HL-60 (cell line): Measurements from ENCODE around the gene TICAM1.
"Not testable (repeated sequence)": the region's sequence is repeated elsewhere in the genome, so short reads cannot be mapped to it uniquely, and the experiment has no call there.

ENCODE experiments used
- GABPA ChIP-seq: IDR thresholded peaks from 2 replicates; pipeline ENCODE4 v1.6.1; 2012; ENCODE audit warnings: low read depth
- POLR2AphosphoS5 ChIP-seq: IDR thresholded peaks from 2 replicates; pipeline ENCODE4 v1.6.1; 2012; ENCODE audit warnings: low read depth
- SPI1 ChIP-seq: IDR thresholded peaks from 2 replicates; pipeline ENCODE4 v1.6.1; 2012; ENCODE audit warnings: low read depth, mild to moderate bottlenecking, borderline replicate concordance
- TF ChIP-seq, protein P1 (sequence below): IDR thresholded peaks from one replicate; pipeline ENCODE4 v1.5.1; 2011; ENCODE audit warnings: low read length, control low read depth, inconsistent platforms; ENCODE audit not compliant: insufficient read depth
- TF ChIP-seq, protein P2 (sequence below): IDR thresholded peaks from 2 replicates; pipeline ENCODE4 v1.6.1; 2012; ENCODE audit warnings: low read depth; ENCODE audit not compliant: insufficient replicate concordance

DNA sequence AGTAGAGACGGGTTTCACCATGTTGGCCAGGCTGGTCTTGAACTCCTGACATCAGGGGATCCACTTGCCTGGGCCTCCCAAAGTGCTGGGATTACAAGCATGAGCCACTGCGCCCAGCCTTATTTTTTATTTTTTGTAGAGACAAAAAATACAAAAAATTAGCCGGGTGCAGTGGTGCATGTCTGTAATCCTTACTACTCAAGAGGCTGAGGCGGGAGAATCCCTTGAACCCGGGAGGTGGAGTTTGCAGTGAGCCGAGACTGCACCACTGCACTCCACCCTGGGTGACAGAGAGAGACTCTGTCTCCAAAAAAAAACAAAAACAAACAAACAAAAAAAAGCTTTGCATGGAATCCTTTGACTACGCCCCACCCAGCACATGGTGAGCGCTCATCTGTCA, 22.0 kb upstream of the TICAM1 start:
- TF ChIP-seq, protein P1, sequence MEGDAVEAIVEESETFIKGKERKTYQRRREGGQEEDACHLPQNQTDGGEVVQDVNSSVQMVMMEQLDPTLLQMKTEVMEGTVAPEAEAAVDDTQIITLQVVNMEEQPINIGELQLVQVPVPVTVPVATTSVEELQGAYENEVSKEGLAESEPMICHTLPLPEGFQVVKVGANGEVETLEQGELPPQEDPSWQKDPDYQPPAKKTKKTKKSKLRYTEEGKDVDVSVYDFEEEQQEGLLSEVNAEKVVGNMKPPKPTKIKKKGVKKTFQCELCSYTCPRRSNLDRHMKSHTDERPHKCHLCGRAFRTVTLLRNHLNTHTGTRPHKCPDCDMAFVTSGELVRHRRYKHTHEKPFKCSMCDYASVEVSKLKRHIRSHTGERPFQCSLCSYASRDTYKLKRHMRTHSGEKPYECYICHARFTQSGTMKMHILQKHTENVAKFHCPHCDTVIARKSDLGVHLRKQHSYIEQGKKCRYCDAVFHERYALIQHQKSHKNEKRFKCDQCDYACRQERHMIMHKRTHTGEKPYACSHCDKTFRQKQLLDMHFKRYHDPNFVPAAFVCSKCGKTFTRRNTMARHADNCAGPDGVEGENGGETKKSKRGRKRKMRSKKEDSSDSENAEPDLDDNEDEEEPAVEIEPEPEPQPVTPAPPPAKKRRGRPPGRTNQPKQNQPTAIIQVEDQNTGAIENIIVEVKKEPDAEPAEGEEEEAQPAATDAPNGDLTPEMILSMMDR = not testable (repeated sequence)
- not testable (repeated sequence) for TF ChIP-seq POLR2AphosphoS5, GABPA, SPI1
- TF ChIP-seq, protein P2, sequence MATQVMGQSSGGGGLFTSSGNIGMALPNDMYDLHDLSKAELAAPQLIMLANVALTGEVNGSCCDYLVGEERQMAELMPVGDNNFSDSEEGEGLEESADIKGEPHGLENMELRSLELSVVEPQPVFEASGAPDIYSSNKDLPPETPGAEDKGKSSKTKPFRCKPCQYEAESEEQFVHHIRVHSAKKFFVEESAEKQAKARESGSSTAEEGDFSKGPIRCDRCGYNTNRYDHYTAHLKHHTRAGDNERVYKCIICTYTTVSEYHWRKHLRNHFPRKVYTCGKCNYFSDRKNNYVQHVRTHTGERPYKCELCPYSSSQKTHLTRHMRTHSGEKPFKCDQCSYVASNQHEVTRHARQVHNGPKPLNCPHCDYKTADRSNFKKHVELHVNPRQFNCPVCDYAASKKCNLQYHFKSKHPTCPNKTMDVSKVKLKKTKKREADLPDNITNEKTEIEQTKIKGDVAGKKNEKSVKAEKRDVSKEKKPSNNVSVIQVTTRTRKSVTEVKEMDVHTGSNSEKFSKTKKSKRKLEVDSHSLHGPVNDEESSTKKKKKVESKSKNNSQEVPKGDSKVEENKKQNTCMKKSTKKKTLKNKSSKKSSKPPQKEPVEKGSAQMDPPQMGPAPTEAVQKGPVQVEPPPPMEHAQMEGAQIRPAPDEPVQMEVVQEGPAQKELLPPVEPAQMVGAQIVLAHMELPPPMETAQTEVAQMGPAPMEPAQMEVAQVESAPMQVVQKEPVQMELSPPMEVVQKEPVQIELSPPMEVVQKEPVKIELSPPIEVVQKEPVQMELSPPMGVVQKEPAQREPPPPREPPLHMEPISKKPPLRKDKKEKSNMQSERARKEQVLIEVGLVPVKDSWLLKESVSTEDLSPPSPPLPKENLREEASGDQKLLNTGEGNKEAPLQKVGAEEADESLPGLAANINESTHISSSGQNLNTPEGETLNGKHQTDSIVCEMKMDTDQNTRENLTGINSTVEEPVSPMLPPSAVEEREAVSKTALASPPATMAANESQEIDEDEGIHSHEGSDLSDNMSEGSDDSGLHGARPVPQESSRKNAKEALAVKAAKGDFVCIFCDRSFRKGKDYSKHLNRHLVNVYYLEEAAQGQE = not testable (repeated sequence)
